HL-60 (cell line): Measurements from ENCODE around the gene ANKRD17.
A peak's percentile ranks its signal among the peaks of the same experiment; 100 is the strongest.

Experiments used
- DNase-seq, 2 experiments: peaks; one replicate each; pipeline ENCODE4 v3.0.0-alpha.2; 2010 to 2020; ENCODE audit warnings: low read depth in 1 of 2, low spot score in 1 of 2
- H3K27ac ChIP-seq: fragments of 250-450 bp; sonication (Bioruptor Pico); replicated peaks from 2 replicates; pipeline ENCODE4 v1.5.1; 2020; ENCODE audit warnings: mild to moderate bottlenecking, moderate library complexity
- H3K27me3 ChIP-seq: fragments of 250-450 bp; sonication (Bioruptor Pico); 2 replicates; pipeline ENCODE4 v1.5.1; 2021; ENCODE audit warnings: mild to moderate bottlenecking, moderate library complexity; ENCODE audit not compliant: insufficient read depth, poor library complexity, severe bottlenecking
- H3K4me3 ChIP-seq: replicated peaks from 2 replicates; pipeline ENCODE4 v1.5.1; 2011; ENCODE audit warnings: mild to moderate bottlenecking, control low read depth, low read length; ENCODE audit not compliant: insufficient read depth
- GABPA ChIP-seq: IDR thresholded peaks from 2 replicates; pipeline ENCODE4 v1.6.1; 2012; ENCODE audit warnings: low read depth
- POLR2AphosphoS5 ChIP-seq: IDR thresholded peaks from 2 replicates; pipeline ENCODE4 v1.6.1; 2012; ENCODE audit warnings: low read depth
- SPI1 ChIP-seq: IDR thresholded peaks from 2 replicates; pipeline ENCODE4 v1.6.1; 2012; ENCODE audit warnings: low read depth, mild to moderate bottlenecking, borderline replicate concordance
- long read RNA-seq: library from polyadenylated mRNA; unstranded; transcript quantifications from one replicate; pipeline ENCODE4 v2.0.0, GENCODE V29; 2020
- TF ChIP-seq, protein P1 (sequence below): IDR thresholded peaks from 2 replicates; pipeline ENCODE4 v1.6.1; 2012; ENCODE audit warnings: low read depth; ENCODE audit not compliant: insufficient replicate concordance
- TF ChIP-seq, protein P2 (sequence below): IDR thresholded peaks from one replicate; pipeline ENCODE4 v1.5.1; 2011; ENCODE audit warnings: low read length, control low read depth, inconsistent platforms; ENCODE audit not compliant: insufficient read depth

Gene ANKRD17, protein sequence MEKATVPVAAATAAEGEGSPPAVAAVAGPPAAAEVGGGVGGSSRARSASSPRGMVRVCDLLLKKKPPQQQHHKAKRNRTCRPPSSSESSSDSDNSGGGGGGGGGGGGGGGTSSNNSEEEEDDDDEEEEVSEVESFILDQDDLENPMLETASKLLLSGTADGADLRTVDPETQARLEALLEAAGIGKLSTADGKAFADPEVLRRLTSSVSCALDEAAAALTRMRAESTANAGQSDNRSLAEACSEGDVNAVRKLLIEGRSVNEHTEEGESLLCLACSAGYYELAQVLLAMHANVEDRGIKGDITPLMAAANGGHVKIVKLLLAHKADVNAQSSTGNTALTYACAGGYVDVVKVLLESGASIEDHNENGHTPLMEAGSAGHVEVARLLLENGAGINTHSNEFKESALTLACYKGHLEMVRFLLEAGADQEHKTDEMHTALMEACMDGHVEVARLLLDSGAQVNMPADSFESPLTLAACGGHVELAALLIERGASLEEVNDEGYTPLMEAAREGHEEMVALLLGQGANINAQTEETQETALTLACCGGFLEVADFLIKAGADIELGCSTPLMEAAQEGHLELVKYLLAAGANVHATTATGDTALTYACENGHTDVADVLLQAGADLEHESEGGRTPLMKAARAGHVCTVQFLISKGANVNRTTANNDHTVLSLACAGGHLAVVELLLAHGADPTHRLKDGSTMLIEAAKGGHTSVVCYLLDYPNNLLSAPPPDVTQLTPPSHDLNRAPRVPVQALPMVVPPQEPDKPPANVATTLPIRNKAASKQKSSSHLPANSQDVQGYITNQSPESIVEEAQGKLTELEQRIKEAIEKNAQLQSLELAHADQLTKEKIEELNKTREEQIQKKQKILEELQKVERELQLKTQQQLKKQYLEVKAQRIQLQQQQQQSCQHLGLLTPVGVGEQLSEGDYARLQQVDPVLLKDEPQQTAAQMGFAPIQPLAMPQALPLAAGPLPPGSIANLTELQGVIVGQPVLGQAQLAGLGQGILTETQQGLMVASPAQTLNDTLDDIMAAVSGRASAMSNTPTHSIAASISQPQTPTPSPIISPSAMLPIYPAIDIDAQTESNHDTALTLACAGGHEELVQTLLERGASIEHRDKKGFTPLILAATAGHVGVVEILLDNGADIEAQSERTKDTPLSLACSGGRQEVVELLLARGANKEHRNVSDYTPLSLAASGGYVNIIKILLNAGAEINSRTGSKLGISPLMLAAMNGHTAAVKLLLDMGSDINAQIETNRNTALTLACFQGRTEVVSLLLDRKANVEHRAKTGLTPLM (N-terminal part only)
- long read RNA-seq, partial matches to known transcripts = 112 of 129 reads
- long read RNA-seq, other reads (novel, unspliced or antisense) = 17 of 129 reads

DNA sequence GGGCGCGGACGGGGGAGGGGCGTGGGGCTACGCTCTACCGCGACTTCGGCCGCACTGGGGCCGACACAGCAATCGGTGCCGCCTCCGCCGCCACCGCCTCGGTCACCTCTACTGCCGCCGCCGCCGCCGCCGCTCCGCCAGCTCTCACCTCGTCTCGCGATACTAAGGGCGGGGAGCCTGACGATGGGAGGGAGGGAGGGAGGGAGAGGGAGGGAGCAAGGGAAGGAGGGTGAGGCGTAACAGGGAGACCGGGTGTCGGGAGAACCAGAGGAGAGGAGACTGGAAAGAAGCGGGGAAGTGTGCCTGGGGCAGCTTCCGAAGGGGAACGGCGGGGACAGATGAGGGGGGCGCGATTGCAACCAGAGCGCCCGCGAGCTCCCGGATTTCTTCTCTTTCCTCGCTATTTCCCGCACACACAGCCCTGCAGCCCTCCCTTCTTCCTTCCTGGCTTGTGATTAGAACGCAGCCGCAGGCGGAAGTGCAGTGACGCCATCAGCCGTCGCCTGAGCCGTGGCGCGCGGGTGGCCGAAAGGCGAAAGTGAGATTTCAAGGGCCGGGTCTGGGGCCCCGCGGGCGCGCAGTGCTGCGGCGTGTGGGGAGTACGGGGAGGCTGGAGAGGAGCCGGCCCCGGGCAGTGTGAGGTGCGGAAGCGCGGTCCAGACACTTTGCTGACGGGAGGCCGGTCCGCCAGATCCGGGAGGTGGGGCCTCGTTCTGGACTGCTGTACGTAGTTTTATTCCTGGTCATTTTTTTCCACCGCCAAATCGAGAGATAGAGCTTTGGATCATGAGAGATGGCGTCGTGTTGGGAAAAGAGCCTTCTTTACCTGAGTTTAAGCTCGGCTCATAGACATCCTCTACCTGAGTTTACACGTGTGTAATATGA lies at the start of gene ANKRD17:
Gene ANKRD17 (minus strand): TSS at position 113 of the 885 bp plus-strand sequence. CDS start 130 bp downstream, outside the sequence.
- TF ChIP-seq GABPA (no peak; the same call in 1 of the 2 replicates), POLR2AphosphoS5 (peak; percentile 87), SPI1 (peak; percentile 80)
- TF ChIP-seq, protein P1, sequence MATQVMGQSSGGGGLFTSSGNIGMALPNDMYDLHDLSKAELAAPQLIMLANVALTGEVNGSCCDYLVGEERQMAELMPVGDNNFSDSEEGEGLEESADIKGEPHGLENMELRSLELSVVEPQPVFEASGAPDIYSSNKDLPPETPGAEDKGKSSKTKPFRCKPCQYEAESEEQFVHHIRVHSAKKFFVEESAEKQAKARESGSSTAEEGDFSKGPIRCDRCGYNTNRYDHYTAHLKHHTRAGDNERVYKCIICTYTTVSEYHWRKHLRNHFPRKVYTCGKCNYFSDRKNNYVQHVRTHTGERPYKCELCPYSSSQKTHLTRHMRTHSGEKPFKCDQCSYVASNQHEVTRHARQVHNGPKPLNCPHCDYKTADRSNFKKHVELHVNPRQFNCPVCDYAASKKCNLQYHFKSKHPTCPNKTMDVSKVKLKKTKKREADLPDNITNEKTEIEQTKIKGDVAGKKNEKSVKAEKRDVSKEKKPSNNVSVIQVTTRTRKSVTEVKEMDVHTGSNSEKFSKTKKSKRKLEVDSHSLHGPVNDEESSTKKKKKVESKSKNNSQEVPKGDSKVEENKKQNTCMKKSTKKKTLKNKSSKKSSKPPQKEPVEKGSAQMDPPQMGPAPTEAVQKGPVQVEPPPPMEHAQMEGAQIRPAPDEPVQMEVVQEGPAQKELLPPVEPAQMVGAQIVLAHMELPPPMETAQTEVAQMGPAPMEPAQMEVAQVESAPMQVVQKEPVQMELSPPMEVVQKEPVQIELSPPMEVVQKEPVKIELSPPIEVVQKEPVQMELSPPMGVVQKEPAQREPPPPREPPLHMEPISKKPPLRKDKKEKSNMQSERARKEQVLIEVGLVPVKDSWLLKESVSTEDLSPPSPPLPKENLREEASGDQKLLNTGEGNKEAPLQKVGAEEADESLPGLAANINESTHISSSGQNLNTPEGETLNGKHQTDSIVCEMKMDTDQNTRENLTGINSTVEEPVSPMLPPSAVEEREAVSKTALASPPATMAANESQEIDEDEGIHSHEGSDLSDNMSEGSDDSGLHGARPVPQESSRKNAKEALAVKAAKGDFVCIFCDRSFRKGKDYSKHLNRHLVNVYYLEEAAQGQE = no peak
- H3K4me3 ChIP-seq = peak within 1 kb of the TSS; percentile 93
- peak; percentile 73 to 95 for DNase-seq
- peak within 1 kb of the TSS; percentile 99 for H3K27ac ChIP-seq
- no peaks in the 10 kb centered on the region for H3K27me3 ChIP-seq

DNA sequence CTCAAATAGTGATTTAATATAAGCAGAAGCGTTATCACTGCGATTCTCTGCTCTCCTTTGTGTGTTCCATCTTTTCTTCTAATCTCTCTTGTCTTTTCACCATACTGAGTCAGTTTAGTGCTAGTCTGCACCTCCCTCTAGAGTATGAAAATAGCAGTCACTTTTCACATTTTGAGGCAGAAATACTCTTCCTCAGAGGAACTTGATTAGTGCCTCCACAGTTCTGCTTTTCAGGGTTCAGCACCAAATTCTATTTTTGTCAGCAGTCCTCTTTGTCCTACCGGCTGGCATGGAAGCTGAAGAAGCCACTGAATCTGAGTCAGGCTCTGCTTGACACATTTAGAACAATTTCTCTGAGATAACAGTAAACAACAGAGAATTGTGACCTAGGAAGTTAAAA lies 49.7 kb upstream of the ANKRD17 start:
- TF ChIP-seq, protein P2, sequence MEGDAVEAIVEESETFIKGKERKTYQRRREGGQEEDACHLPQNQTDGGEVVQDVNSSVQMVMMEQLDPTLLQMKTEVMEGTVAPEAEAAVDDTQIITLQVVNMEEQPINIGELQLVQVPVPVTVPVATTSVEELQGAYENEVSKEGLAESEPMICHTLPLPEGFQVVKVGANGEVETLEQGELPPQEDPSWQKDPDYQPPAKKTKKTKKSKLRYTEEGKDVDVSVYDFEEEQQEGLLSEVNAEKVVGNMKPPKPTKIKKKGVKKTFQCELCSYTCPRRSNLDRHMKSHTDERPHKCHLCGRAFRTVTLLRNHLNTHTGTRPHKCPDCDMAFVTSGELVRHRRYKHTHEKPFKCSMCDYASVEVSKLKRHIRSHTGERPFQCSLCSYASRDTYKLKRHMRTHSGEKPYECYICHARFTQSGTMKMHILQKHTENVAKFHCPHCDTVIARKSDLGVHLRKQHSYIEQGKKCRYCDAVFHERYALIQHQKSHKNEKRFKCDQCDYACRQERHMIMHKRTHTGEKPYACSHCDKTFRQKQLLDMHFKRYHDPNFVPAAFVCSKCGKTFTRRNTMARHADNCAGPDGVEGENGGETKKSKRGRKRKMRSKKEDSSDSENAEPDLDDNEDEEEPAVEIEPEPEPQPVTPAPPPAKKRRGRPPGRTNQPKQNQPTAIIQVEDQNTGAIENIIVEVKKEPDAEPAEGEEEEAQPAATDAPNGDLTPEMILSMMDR = peak; percentile 16
- no peak for TF ChIP-seq GABPA
- TF ChIP-seq POLR2AphosphoS5 = no peak
- TF ChIP-seq SPI1 = peak; percentile 89
- TF ChIP-seq, protein P1 = no peak
- peak; percentile 12 to 36 for DNase-seq
- Histone ChIP-seq H3K27ac (no peak overlapping the region), H3K27me3 (no peaks in the 10 kb centered on the region), H3K4me3 (no peak overlapping the region)

DNA sequence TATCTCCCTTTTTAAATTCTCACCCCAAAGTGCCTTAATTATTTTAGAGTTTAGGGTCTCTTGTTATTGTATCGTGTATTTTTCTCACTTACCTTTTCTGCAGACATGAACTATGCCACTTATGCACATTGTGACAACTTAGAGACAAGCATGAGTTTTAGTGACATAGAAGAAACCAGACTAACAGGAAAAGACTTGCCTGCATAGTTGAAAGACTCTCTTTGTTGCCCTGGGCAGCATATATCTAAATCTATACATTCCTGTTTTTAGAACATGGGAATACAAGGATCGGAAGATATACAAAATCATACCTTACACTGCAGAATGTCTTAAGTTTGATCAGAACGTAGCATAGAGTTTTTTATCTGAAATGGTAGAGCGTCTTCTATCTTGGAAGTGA lies 45.1 kb upstream of the ANKRD17 start:
- no peak for DNase-seq
- no peaks in the 10 kb centered on the region for H3K27me3 ChIP-seq
- no peak overlapping the region for H3K27ac ChIP-seq
- TF ChIP-seq, protein P1 = no peak
- TF ChIP-seq, protein P2 = no peak
- TF ChIP-seq GABPA = no peak
- TF ChIP-seq POLR2AphosphoS5 = no peak
- TF ChIP-seq SPI1 = no peak
- H3K4me3 ChIP-seq = no peak overlapping the region
